Skin of body (tissue), 2 donors: ENCODE measurements around the gene CHSY1. TPM values are rescaled to one million over a fixed set of nuclear protein-coding genes. Genes with fewer than 3 reads are reported as not detected.
"Not testable (repeated sequence)": the region's sequence is repeated elsewhere in the genome, so short reads cannot be mapped to it uniquely, and the experiment has no call there.

ENCODE experiments used
- DNase-seq: peaks from one replicate; lab custom pipeline; 2025; lab: John Stamatoyannopoulos, UW
- total RNA-seq: library from RNA; depleted of rRNA; stranded (reverse); fragments of >200 nt; gene quantifications from one replicate; pipeline ENCODE4 v1.2.3, GENCODE V29; 2014

Gene CHSY1
- total RNA-seq, 1 donor from 2014 or later: 36.9 TPM

GRCh38 chr15:101138086-101138660 lies 113.7 kb downstream of the CHSY1 start:
- DNase-seq: no peak

DNA sequence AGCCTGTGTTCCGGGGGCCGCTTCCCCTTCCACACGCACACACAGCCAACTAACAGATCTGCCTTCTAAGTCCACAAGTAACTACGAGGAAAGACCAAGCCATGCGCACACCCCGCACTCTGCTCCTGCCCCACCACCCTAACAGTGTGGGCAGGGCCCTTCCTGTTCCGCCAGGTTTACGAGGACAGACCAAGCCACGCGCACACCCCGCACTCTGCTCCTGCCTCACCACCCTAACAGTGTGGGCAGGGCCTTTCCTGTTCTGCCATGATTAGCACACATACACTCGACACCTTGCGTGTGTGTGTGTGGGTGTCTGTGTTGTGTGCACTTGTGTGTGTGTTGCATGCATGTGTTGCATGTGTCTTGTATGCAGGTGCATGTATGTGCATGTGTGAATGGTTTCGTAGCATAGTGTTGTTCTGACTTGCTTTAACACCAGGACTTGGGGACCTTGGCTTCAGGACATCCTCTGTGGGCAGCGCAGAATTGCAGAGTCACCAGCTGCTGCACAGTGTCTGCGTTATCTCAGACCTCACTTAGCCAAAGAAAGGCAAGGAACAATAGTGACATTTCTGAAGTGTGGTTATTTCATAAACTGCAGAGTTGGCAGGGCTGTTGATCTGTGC lies 114.4 kb downstream of the CHSY1 start:
- DNase-seq: no peak

DNA sequence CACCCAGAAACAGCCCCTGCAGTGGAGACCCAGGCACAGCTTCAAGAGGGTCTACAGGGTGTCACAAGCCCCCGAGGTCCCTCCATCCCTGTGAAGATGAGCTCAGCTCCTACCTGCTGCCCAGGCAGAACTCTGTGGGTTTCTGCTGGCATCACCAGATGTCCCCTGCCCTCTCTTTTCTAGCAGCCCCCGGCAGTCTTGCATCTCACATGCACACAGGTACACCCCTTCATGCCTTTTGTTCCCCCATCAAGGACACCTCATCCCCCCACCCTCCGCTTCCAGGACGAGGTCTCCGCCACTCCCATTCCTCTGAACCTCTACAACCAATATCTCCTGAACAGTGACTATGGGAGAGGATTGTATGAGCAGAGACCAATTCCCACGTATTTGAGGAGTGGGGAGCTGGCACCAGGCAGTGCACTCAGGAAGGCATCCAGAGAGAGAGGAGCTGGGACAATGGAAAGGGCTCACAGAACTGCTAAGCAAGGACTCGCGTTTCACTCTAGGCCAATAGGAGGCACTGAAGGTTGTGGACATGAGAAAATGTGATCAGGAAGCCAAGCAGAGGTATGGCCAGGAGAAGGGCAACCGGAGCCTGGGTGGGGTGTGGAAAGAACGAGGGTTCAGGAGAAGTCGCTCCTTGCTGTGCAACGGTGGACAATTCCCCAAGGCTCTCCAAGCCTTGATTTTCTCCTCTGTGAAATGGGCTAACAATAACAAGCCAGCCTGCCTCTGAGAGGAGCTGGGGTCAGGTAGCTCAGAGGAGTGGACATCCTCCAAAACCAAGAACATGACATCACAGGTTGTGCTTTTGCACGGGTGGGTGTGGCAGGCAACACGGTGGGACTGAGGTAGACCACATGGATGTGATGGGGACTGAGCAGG lies 115.2 kb downstream of the CHSY1 start:
- DNase-seq: no peak

GRCh38 chr15:101135532-101136166 lies 116.2 kb downstream of the CHSY1 start:
- no peak for DNase-seq

GRCh38 chr15:101134780-101135179 lies 117.1 kb downstream of the CHSY1 start:
- no peak for DNase-seq

DNA sequence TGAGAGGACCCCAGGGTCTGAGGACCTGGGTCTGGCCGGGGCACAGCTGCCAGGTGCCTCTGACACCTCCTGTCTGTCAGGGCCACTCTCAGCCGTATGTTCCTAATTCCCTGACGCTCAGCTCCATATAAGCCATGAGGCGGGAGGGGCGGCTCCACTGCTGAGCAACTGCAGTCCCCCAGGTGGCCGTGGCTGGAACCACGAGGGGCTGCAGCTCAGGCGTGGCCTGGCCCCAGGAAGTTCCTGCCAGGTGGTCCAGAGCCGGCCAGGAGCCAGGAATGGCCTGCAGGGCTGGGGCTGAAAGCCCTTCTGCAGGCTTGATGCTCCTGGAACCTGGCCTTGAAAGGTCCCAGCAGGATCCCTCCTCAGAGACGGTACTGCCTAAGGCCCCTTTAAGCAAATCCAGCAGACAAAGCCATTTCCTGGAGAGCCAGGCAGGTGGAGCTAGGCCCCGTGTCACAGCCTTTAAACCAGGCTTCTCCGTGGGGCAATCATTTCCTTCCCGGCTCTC lies 118.0 kb downstream of the CHSY1 start:
- no peak for DNase-seq

DNA sequence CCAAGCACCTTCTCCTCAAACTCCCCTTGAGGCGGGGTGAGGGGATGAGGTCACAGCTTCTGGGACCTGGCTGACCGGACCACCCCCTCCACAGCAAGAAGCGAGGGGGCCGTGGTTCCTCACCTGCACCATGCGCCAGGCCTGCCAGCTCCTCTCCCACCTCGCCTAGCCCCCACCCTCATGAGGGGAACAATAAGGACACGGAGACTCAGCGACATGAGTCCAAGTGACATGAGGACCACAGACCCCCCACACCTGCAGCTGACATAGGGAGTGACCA lies 118.7 kb downstream of the CHSY1 start:
- DNase-seq: no peak

DNA sequence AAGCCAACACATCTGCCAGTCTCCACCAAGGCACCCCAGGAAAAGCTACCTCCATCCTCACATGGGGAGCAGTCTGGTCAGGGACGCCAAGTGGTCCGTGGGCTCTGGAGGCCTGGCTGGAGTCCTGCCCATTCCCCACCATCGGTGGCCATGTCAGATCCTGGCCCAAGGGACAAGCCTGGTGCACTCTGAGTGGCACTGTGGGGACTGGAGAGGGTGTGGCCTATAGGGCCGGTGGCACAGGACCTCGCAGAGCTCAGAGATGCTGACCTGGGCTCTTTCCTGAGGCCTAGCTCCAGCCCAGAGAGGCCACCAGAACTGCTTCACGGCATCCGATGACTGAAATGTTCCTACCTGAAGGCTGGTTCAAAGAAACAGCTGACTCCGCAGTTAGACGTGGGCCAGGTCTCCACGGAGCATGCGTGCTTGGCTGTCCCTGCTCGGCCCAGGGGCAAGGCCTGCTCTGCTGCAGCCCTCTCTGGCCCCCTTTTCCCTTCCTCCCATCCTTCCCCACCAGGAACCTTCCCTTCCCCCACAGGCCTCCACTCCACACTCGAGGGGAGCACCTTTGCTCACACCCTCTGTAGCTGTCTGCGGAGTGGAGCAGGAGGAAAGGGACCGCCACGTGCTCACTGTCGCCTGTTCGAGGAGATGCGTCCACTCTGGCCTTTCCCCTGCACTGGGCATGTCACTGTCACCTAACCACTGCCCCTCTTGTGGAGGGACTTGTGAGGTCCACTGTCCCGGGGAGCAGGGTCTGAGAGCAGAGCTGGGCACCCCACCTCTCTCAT lies 119.3 kb downstream of the CHSY1 start:
- DNase-seq: no peak

GRCh38 chr15:101131489-101132389 lies 120.1 kb downstream of the CHSY1 start:
- DNase-seq: no peak

- no peak for DNase-seq
Observed at GRCh38 chr15:101129851-101130380, 121.9 kb downstream of the CHSY1 start.

GRCh38 chr15:101128221-101129015 lies 123.4 kb downstream of the CHSY1 start:
- peak; percentile 90 for DNase-seq

DNA sequence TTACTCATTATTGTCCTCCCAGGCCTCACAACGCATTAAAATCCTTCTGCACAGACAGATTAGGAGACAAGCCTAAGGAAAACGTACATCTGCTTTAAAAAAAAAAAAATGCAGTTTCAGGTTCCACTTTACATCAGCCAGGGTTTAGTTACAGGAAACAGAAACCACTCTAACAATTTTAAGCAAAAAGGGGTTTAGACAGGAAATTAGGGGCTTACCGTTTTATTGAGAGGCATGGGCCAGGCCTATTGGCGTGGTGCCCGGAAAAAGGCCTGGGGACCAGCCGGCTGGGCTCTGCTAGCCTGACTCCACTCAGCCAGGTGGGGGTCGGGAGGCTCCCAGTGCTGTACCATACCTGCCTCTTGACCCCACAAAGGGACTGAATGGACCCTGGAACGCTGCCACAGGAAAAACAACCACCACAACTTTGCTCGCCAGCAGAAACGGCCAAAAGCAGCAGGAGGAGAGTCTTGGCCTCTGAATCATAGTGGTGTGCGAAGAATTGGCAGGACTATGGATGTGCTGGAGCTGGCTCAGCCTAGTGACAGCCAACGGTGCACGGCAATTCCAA lies 124.3 kb downstream of the CHSY1 start:
- peak; percentile 84 for DNase-seq

GRCh38 chr15:101126618-101127505 lies 125.0 kb downstream of the CHSY1 start:
- no peak for DNase-seq

DNA sequence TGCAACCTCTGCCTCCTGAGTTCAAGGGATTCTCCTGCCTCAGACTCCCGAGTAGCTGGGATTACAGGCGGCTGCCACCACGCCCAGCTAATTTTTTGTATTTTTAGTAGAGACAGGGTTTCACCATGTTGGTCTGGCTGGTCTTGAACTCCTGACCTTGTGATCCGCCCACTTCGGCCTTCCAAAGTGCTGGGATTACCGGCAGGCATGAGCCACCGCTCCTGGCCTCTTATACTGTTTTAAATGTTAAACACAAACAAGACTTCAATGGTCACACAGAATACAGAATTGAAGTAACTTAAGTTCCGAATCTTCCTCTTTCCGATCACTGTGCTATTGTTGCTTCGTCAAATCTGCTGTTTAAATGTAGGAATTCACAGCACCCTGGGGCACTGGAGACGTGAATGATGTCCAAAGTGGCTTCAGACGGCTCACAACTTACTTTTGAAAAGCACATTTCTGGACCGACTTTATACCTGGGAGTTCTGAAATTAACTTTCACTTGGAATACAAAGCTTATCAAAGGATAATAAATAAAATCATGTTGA lies 125.9 kb downstream of the CHSY1 start:
- not testable (repeated sequence) for DNase-seq
